ENCODE measurements around the gene GAMT. TPM values are rescaled to one million over a fixed set of nuclear protein-coding genes. Genes with fewer than 3 reads are reported as not detected.
"Not testable (repeated sequence)": the region's sequence is repeated elsewhere in the genome, so short reads cannot be mapped to it uniquely, and the experiment has no call there.

Gene GAMT
- total RNA-seq, 1 experiment from 2014 or later = 15.2 TPM

DNA sequence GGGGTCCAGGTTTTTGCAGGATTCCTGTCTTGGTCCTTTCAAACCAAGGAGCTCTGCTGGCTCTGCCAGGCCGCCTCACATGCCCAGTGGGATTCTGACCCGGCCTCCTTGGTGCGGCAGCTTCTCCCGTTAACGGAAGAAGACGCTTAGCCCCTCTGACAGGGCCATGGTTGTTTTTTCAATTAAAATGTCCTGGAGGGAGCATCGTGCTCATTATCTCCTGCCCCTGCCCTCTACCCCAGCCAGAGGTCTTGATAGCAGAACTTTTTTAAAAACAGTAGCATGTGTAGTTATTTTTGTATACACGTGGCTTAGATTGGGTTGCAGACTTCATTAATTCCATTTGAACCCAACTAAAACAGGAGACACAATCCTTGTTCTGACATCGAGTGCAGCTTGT, 25.4 kb upstream of the GAMT start:
- H3K27ac ChIP-seq = no peak overlapping the region
- H3K27me3 ChIP-seq = no peaks in the 10 kb centered on the region
- no peaks in the 10 kb centered on the region for H3K4me1 ChIP-seq
- H3K9me3 ChIP-seq (replicated peaks) = no peaks in the 10 kb centered on the region
- peaks cover 63% of the 10 kb centered on the region for H3K36me3 ChIP-seq
- no peak for DNase-seq
- no peak overlapping the region for H3K4me3 ChIP-seq

DNA sequence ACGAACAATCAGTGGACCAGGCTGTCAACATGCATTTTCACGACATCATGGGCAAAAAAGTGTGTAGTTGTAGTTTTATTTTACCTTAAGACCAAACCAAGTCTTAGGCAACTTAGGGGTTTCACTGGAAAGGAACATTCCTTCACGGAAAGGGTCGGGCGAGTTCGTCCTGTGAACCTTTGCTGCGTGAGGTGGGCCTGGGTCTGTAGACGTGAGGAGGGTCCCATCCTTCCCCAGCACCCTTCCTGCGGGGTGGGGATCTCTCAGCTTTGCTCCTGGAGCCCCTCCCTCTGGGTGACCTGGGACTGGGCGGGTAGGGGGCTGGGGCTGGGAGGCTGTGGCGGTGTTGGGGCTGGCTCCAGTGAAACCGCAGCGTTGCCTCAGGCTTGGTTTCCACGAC, 24.6 kb upstream of the GAMT start:
- Histone ChIP-seq H3K27me3 (no peaks in the 10 kb centered on the region), H3K4me3 (no peak overlapping the region), H3K27ac (no peak overlapping the region), H3K36me3 (peaks cover 67% of the 10 kb centered on the region), H3K4me1 (no peaks in the 10 kb centered on the region), H3K9me3 (replicated peaks) (no peaks in the 10 kb centered on the region)
- DNase-seq = no peak

DNA sequence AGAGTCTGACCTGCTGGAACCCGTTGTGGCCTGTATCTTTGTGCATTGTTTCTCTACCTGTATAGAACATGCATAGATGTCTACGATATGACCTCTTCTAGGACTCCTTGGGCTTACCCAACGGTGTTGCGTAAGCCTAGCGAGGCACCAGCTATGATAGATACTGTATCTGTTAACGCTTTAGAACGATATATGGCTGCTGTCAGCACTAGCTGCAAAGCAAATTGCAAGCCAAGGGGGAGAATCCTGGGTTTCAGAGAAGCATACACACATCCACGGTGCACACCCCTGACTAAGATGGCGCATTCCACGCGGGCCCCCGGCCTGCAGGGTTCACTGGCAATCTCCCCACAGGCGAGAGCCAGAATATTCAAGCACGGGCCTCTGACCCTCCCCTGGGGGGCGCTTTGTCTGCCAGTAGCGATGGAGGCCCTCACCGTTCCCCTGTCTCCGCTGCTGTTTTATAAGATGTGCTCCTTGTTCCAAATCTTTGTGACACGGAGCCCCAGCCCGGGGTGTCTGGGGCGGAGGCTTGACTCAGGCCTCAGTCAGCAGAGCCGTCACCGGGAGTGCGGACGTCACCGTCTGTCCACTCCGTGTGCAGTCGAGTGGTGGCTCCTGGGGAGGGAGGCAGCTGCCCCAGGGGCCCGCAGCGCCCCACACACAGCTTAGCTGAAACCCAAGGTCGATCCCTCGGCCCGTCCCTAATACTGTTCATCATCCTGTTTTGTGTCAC, 23.9 kb upstream of the GAMT start:
- H3K27ac ChIP-seq = no peak overlapping the region
- H3K27me3 ChIP-seq = no peaks in the 10 kb centered on the region
- no peak for DNase-seq
- peaks cover 69% of the 10 kb centered on the region for H3K36me3 ChIP-seq
- H3K4me1 ChIP-seq = no peaks in the 10 kb centered on the region
- no peak overlapping the region for H3K4me3 ChIP-seq
- H3K9me3 ChIP-seq (replicated peaks) = no peaks in the 10 kb centered on the region

DNA sequence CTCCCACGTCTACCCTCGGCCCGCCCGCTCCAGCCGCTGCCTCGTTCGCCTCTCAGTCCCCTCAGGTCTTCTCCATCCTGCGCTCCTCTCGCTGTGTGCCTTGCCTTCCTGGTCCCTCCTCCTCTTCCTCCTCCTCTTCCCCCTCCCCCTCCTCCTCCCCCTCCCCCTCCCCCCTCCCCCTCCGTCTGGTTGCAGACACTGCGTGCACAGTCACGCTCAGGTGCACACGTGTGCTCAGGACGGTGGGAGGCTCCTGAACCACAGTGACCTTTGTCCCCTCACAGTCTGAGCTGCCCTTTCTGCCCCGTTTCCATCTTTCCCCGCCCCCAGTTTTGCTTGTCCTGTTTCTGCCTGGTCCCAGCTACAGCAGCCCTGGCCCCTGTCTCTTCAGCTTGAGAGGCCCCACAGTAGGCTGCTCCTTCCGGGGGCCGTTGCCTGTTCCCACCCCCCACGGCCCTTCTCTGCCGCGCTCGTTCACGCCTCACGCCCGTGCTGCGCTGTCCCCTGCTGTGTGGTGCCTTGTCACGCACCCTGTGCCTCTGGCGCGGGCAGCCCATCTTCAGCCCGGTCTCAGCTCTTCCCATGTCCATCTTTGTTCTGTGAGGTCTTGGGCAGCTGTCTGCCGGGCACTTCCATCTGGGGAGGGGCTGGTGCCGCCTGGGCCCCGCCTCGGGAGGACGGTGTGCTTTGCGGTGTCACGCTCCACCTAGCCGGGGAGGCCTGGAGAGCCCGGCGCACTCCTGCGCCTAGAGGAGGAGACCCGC, 23.0 kb upstream of the GAMT start:
- Histone ChIP-seq H3K9me3 (replicated peaks) (no peaks in the 10 kb centered on the region), H3K4me3 (no peak overlapping the region), H3K27ac (no peak overlapping the region), H3K27me3 (no peaks in the 10 kb centered on the region), H3K4me1 (no peaks in the 10 kb centered on the region), H3K36me3 (peaks cover 63% of the 10 kb centered on the region)
- DNase-seq = no peak

DNA sequence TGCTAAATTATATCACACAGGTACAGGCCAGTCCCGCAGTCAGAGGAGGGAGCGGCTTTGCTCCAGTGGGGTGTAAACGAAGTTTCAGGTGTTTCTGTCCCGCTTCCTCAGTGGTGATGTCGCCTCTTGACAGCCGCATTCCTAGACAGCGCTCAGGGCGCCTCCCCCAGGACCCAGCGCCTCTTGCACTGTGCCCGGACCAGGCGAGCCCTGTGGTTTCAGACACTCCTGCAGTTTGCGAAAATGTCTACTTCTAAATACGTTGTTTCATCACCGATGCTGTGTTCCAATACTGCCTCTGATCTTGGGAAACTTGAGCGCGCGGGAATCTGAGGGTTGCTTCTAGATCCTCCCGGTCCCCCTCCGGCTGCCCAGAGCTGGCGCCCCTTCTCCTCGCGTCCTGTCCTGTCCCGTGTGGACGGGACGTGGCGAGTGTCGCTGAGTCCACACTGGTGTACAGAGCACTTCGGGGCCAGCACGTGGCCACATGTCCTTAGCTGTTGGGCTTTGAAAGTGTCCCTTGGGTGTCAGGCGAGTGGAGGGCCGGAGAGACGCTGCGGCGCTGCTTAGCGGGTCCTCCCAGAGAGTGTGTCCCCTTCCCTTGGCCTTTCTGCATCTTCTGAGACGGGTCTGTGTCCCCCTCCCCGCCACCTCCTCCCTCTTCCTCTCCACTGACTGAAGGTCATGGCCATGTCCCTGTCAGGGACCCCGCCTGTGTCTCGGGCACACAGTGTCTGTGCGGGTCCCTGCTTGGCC, 22.3 kb upstream of the GAMT start:
- no peaks in the 10 kb centered on the region for H3K4me1 ChIP-seq
- H3K4me3 ChIP-seq = no peak overlapping the region
- no peaks in the 10 kb centered on the region for H3K9me3 ChIP-seq (replicated peaks)
- H3K36me3 ChIP-seq = peaks cover 66% of the 10 kb centered on the region
- no peaks in the 10 kb centered on the region for H3K27me3 ChIP-seq
- DNase-seq = no peak
- H3K27ac ChIP-seq = no peak overlapping the region

DNA sequence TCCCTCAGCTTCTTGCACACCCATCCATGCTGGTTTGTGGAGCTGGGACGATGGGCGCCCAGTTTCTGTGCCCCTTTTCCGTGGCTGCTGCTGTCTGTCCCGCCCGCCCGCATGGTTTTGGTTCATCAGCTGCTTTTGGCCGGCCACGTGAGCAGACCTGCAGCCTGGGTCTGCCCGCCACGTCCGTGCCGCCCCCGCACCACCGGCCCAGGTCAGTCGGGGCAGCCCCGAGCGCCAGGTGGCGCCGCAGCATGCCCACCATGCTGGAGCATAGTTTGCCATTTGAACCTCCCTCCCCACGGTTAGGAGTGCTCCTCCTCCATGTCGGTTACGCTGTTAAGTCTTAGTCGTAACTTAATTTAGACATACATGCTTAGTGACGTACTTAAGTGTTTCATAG, 21.6 kb upstream of the GAMT start:
- H3K4me3 ChIP-seq = no peak overlapping the region
- H3K27ac ChIP-seq = no peak overlapping the region
- no peak for DNase-seq
- H3K27me3 ChIP-seq = no peaks in the 10 kb centered on the region
- H3K4me1 ChIP-seq = no peaks in the 10 kb centered on the region; the same call in 1 of the 2 replicates
- peaks cover 68% of the 10 kb centered on the region for H3K36me3 ChIP-seq
- no peaks in the 10 kb centered on the region for H3K9me3 ChIP-seq (replicated peaks)

DNA sequence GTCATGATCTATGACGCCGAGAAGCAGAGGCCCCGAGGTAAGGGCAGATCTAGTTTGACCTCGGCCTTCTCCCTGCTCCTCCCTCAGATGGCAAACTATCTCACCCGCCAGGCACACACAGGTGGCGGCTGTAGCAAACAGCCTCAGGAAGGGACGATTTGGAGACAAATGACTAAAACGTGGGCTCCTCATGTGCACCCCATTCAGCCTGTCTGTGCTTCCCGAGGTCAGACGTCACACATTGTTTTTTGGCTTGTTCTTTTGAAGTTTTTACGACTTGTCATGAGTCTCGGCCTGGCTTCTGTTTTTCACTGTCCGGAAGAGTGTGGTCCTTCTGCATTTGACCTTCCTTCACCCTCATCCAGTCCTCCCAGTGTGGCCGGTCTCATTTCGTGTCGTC, 21.0 kb upstream of the GAMT start:
- peaks cover 66% of the 10 kb centered on the region for H3K36me3 ChIP-seq
- H3K4me3 ChIP-seq = no peak overlapping the region
- no peaks in the 10 kb centered on the region for H3K27me3 ChIP-seq
- no peak for DNase-seq
- H3K4me1 ChIP-seq = peaks cover 4% of the 10 kb centered on the region
- H3K27ac ChIP-seq = no peak overlapping the region
- no peaks in the 10 kb centered on the region for H3K9me3 ChIP-seq (replicated peaks)

DNA sequence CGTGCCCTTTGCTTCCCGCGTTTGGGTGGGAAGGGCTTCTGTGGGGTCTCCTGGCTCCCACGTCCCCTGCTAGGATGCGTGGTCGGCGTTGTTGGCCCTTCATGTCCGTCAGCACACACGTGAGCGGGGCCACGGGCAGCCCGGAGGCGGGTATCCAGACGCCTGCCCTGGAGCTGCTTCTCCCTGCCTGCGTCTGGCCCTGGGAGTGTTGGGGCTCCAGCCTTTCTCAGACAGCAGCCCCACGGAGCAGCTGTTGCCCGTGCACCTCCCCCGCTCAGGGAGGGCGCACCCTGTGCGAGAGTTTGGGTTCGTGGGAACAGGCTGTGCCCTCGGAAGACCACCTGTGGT, 20.6 kb upstream of the GAMT start:
- Histone ChIP-seq H3K4me3 (no peak overlapping the region), H3K9me3 (replicated peaks) (no peaks in the 10 kb centered on the region), H3K27me3 (no peaks in the 10 kb centered on the region), H3K4me1 (peaks cover 7% of the 10 kb centered on the region), H3K36me3 (peaks cover 66% of the 10 kb centered on the region), H3K27ac (no peak overlapping the region)
- DNase-seq = no peak

DNA sequence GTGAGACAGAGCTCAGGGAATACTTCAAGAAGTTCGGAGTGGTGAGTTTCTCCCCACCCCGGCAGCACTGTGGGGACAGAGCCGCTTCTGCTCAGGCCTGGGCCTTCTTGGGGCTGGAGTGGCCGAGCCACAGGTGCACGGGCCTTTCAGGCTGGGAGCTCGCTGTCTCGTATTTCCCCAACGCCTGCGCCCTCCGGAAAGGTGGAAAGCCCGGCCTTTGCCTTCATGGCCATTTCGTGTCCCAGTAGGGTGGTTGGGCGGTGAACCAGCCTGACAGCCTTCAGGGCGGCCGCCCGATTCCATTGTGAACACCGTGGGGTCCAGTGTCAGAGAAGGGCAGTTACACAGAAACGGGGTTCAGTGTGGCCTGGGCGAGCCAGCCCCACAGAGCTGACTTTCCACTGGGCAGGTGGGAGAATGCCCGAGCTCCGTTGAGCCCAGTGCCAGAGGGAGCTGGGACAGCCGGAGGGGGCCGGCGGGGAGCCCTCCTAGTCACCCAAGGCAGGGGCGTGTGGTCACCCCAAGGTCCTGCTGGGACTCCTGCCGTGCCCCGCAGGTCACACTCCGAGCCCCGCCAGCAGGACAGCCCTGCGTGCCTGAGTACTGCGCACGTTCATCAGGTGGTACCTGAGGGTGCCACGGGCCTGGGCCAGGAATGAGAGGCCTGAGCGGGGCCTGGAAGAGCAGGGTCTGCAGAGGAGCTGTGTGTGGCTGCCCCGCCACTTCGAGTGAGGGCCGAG, 20.0 kb upstream of the GAMT start:
- Histone ChIP-seq H3K9me3 (replicated peaks) (no peaks in the 10 kb centered on the region), H3K4me3 (no peak overlapping the region)

DNA sequence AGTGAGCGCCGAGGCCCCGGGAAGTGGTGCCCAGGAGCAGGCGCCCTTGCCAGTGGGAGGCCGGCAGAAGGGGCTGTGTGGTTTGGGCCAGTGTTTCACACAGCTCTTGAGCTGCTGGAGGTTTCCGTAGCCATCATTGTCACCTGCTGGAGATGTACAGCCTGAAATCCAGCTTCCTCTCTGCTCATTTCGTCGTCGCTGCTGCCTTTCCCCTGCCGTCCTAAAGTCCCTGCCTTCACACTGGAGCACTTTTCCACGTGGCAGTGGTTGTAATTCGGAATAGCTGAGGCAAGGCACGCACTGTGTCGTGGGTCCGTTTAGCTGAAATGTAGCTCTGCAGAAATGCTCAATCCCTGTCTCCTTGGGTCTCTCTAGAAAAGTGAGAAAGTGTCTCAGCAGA, 19.2 kb upstream of the GAMT start:
- Histone ChIP-seq H3K27me3 (no peaks in the 10 kb centered on the region), H3K4me1 (peaks cover 15% of the 10 kb centered on the region), H3K36me3 (peaks cover 65% of the 10 kb centered on the region)

More for the DNA sequence above, 20.0 kb upstream of the GAMT start:
- no peak overlapping the region for H3K27ac ChIP-seq
- no peak for DNase-seq
- peaks cover 65% of the 10 kb centered on the region for H3K36me3 ChIP-seq
- peaks cover 13% of the 10 kb centered on the region for H3K4me1 ChIP-seq
- H3K27me3 ChIP-seq = no peaks in the 10 kb centered on the region

DNA sequence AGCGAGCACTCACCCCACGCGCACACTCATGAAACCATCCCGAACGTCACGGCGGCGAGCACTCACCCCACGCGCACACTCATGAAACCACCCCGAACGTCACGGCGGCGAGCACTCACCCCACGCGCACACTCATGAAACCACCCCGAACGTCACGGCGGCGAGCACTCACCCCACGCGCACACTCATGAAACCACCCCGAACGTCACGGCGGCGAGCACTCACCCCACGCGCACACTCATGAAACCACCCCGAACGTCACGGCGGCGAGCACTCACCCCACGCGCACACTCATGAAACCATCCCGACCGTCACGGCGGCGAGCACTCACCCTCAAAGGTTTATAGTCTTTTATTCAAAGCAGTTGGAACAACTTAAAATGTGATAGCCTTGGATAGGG, 18.7 kb upstream of the GAMT start:
- Histone ChIP-seq H3K4me1 (peaks cover 15% of the 10 kb centered on the region), H3K36me3 (peaks cover 60% of the 10 kb centered on the region)
- H3K27me3 ChIP-seq; H3K9me3 ChIP-seq (replicated peaks); H3K27ac ChIP-seq; DNase-seq; H3K4me3 ChIP-seq: not testable (repeated sequence)

More for the DNA sequence above, 19.2 kb upstream of the GAMT start:
- Histone ChIP-seq H3K27ac (no peak overlapping the region), H3K9me3 (replicated peaks) (no peaks in the 10 kb centered on the region), H3K4me3 (no peak overlapping the region)
- DNase-seq = no peak

DNA sequence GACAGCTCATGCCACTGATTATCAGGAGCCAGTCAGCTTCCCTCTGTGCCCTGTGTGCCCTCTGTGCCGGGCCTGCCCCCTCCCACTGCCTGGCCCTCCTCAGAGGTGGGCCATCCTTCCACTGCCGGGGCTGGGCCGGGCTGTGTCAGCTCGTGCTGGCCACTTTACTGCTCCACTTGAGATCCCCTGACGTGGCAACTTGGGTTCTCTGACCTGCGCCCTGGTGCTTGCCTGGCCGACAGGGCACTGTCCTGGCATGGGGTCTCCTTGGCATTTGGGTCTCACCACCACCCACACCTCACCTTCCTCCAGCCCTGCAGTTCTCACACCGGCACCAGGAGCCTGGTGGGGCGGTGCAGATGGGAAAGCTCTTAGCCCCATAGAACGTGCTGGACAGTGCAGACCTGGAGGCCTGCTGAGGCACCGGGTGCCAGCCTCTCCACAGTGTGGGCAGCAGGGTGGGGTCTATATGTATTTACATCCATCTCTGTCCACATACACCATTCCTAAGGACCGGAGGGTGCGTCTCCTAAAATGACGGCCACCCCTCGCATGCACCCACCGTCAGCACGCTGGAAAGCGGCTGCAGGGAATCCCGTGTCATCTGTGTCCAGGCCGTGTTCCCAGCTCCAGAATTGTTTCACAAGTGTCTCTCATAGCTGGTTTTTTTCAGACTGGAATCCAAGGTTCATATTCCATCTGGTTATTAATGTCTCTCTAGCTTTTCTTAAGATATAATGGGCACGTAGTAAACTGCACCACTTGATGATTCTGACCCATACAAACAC, 17.8 kb upstream of the GAMT start:
- Histone ChIP-seq H3K36me3 (peaks cover 57% of the 10 kb centered on the region), H3K27me3 (no peaks in the 10 kb centered on the region), H3K4me3 (no peak overlapping the region), H3K4me1 (peaks cover 15% of the 10 kb centered on the region), H3K9me3 (replicated peaks) (no peaks in the 10 kb centered on the region), H3K27ac (no peak overlapping the region)
- DNase-seq = no peak

DNA sequence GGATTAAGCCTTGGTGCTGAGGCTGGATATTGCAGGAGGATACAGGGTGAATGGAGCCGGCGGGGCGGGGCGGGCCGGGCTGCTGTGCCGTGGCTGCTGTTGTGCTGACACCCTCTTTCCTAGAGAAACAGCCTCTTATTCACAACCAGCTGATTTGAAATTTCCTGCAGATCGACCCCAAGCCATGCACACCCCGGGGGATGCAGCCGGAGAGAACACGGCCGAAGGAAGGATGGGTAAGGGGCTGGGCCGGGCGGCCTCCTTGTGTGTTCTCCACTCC, 17.1 kb upstream of the GAMT start:
- no peaks in the 10 kb centered on the region for H3K9me3 ChIP-seq (replicated peaks)
- H3K4me1 ChIP-seq = peaks cover 15% of the 10 kb centered on the region
- no peaks in the 10 kb centered on the region for H3K27me3 ChIP-seq
- no peak overlapping the region for H3K4me3 ChIP-seq
- peaks cover 54% of the 10 kb centered on the region for H3K36me3 ChIP-seq
- no peak overlapping the region for H3K27ac ChIP-seq
- DNase-seq = no peak
